Body of pancreas (tissue), 4 donors: ENCODE data around the gene PPP2R5C. TPM values are rescaled to one million over a fixed set of nuclear protein-coding genes. Genes with fewer than 3 reads are reported as not detected.

ENCODE experiments used
- ATAC-seq: fragments of 150-250 bp; one replicate; pipeline ENCODE4 v1.9.1; 2016
- DNase-seq, 4 donors: peaks; one replicate each; pipeline ENCODE4 v3.0.0-alpha.2; 2019
- H3K27ac ChIP-seq, 4 donors: fragments of 200-600 bp; sonication (generic); 1 replicate in 3 of 4; 2 replicates in 1 of 4; pipeline versions ENCODE4 v1.5.1 to v1.6.1; 2016 to 2019; ENCODE audit warnings: mild to moderate bottlenecking in 1 of 4, mixed read lengths in 1 of 4, moderate library complexity in 1 of 4
- H3K27me3 ChIP-seq, 2 donors: fragments of 200-600 bp; sonication (generic); one replicate each; pipeline ENCODE4 v1.6.0; 2016; ENCODE audit warnings: mild to moderate bottlenecking in 1 of 2
- H3K36me3 ChIP-seq, 2 donors: fragments of 200-600 bp; sonication (generic); replicated peaks in 1 of 2; 2 replicates each; pipeline ENCODE4 v1.5.1; 2016; ENCODE audit warnings: low read depth in 2 of 2; ENCODE audit not compliant: insufficient read depth in 1 of 2
- H3K4me1 ChIP-seq: fragments of 200-600 bp; sonication (generic); one replicate; pipeline ENCODE4 v1.6.0; 2016
- H3K4me3 ChIP-seq, 2 donors: fragments of 200-600 bp; sonication (generic); 1 replicate in 1 of 2; 2 replicates in 1 of 2; pipeline ENCODE4 v1.5.1; 2016 to 2019
- H3K9me3 ChIP-seq, 3 donors: fragments of 200-600 bp; sonication (generic); 1 replicate in 2 of 3; 2 replicates in 1 of 3; pipeline ENCODE4 v1.5.1; 2016
- POLR2A ChIP-seq, 3 donors: fragments of 450-650 bp; IDR thresholded peaks; one replicate each; pipeline ENCODE4 v1.6.1; 2016; ENCODE audit warnings: antibody characterized with exemption in 3 of 3, mild to moderate bottlenecking in 2 of 3
- WGBS, 2 donors: methylation state at CpG; one replicate each; pipeline ENCODE4 v1.1.5; 2017; 5-methylcytosine and 5-hydroxymethylcytosine counted together
- intact Hi-C: fragments of 100-400 bp; cut with DNase I; formaldehyde crosslinking; loops from one replicate; pipeline ENCODE4 v1.15.1; 2023
- total RNA-seq, 2 donors: library from RNA; depleted of rRNA; stranded (reverse); fragments of >200 nt; gene quantifications; one replicate each; pipeline ENCODE4 v1.1.0, GENCODE V29; 2016
- TF ChIP-seq, protein P1 (sequence below), 7 experiments: fragments of 450-650 bp in 4 of 7; fragments of 200-600 bp in 3 of 7; sonication (generic) in 3 of 7; IDR thresholded peaks; one replicate each; pipeline ENCODE4 v1.5.1; 2016 to 2019; ENCODE audit warnings: antibody characterized with exemption in 7 of 7

The PPP2R5C gene
- total RNA-seq, 2 donors from 2014 or later = 59.0 to 77.6 TPM

DNA sequence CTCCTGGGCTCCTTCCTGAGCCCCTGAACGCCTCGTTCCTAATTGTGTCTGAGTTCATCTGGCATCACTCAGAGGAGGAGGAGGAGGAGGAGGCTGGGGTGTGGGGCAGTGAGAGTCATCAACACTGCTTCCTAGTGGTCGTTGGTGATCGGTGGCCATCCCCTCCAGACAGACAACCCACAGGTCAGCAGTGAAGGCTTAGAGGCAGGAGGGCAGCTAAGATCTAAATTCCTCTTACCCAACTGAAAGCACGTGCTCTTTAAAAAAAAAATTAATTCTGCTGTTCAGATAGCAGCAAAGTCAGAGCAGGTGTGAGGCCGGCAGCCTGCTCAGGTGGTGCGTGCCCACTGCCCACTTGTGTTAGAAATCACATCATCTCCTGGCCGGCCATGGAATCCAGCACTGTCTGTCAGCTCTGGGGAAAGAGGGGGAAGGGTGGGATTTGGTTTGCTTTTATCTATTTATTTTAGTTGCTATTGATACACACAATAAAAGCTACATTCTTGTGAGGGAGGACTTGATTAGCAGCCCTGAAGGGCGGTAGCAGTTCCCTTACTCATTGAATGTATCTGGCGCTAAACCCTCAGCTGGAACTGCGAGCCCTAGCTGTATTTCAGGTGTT lies 46.6 kb downstream of the PPP2R5C start:
- intact Hi-C loops = no loop called here
- peak; percentile 36 for ATAC-seq

GRCh38 chr14:101808894-101809670 lies 47.6 kb downstream of the PPP2R5C start:
- TF ChIP-seq, protein P1, sequence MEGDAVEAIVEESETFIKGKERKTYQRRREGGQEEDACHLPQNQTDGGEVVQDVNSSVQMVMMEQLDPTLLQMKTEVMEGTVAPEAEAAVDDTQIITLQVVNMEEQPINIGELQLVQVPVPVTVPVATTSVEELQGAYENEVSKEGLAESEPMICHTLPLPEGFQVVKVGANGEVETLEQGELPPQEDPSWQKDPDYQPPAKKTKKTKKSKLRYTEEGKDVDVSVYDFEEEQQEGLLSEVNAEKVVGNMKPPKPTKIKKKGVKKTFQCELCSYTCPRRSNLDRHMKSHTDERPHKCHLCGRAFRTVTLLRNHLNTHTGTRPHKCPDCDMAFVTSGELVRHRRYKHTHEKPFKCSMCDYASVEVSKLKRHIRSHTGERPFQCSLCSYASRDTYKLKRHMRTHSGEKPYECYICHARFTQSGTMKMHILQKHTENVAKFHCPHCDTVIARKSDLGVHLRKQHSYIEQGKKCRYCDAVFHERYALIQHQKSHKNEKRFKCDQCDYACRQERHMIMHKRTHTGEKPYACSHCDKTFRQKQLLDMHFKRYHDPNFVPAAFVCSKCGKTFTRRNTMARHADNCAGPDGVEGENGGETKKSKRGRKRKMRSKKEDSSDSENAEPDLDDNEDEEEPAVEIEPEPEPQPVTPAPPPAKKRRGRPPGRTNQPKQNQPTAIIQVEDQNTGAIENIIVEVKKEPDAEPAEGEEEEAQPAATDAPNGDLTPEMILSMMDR (IDR thresholded peaks at IDR 0.05) = no peak
- no peak for TF ChIP-seq POLR2A (IDR thresholded peaks at IDR 0.05)
- peak overlapping the region; percentile 98 to 99 (median 99) for H3K27ac ChIP-seq
- H3K4me1 ChIP-seq = peaks cover 46% of the 10 kb centered on the region
- H3K9me3 ChIP-seq = no peaks in the 10 kb centered on the region
- WGBS, 2 donors = 9 to 10% methylated on average over 6 of the region's 6 CpGs
- no peaks in the 10 kb centered on the region for H3K36me3 ChIP-seq
- intact Hi-C loops = no loop called here
- no peaks in the 10 kb centered on the region for H3K27me3 ChIP-seq
- ATAC-seq (peak; percentile 33), DNase-seq (no peak)
- H3K4me3 ChIP-seq = no peak overlapping the region

More for the DNA sequence above, 46.6 kb downstream of the PPP2R5C start:
- Histone ChIP-seq H3K27ac (peak overlapping the region; percentile 69 to 99 (median 98)), H3K9me3 (no peaks in the 10 kb centered on the region), H3K4me3 (no peak overlapping the region), H3K27me3 (no peaks in the 10 kb centered on the region), H3K4me1 (peaks cover 36% of the 10 kb centered on the region), H3K36me3 (no peaks in the 10 kb centered on the region)
- WGBS, 2 donors = 8 to 10% methylated on average over 11 of the region's 11 CpGs
- TF ChIP-seq, protein P1 (IDR thresholded peaks at IDR 0.05) = peak in 1 of 7 experiments; percentile 4
- peak in 2 of 3 donors; percentile 48 to 57 for TF ChIP-seq POLR2A (IDR thresholded peaks at IDR 0.05)
- peak; percentile 53 to 76 (median 65) for DNase-seq

DNA sequence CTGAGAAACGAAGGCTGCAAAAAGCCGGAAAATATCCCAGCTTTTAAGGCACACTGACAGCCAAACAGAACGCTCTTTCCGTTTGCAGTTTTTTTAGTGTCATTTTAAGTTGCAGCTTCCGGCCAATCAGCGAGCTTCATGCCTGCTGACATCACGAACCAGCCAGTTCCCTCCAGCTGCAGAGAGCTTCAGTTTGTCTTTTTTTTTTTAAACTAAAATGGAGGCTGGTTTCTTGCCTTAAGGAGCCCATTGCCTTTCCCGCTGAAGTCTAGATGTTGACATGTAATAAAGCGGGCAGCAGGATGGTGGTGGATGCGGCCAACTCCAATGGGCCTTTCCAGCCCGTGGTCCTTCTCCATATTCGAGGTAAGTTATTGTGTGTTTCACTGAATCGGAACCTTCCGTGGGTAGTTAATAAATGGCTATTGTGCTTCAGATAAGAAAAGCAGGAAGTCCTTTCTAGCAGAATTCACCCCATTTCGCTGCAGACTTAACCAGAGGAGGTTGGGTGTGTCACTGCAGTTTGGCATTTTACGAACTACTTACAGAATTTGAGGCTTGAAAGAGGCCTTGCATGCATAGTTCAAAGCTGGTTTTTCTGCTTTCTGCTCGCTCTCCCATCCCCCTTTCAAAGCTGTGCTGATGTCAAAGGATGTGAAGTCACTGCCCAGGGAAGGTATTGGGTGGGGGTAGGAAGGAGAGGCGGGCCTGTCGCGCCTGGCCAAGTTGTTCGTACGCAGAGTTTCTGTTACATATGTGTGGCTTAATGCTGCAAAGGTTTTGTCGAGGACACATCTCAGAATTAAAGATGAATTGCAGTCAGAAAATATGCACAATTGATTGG lies 48.4 kb downstream of the PPP2R5C start:
- intact Hi-C loops = no loop called here
- Histone ChIP-seq H3K27me3 (no peaks in the 10 kb centered on the region), H3K4me3 (peak overlapping the region; percentile 4 to 14), H3K9me3 (no peaks in the 10 kb centered on the region), H3K27ac (peak overlapping the region; percentile 98 to 99 (median 99)), H3K4me1 (peaks cover 54% of the 10 kb centered on the region), H3K36me3 (no peaks in the 10 kb centered on the region)
- WGBS, 2 donors = 0% methylated on average over 23 of the region's 23 CpGs
- TF ChIP-seq POLR2A (IDR thresholded peaks at IDR 0.05) = peak; percentile 54 to 90 (median 87)
- TF ChIP-seq, protein P1 (IDR thresholded peaks at IDR 0.05) = no peak
- ATAC-seq (peak; percentile 87), DNase-seq (peak; percentile 86 to 95 (median 92))

DNA sequence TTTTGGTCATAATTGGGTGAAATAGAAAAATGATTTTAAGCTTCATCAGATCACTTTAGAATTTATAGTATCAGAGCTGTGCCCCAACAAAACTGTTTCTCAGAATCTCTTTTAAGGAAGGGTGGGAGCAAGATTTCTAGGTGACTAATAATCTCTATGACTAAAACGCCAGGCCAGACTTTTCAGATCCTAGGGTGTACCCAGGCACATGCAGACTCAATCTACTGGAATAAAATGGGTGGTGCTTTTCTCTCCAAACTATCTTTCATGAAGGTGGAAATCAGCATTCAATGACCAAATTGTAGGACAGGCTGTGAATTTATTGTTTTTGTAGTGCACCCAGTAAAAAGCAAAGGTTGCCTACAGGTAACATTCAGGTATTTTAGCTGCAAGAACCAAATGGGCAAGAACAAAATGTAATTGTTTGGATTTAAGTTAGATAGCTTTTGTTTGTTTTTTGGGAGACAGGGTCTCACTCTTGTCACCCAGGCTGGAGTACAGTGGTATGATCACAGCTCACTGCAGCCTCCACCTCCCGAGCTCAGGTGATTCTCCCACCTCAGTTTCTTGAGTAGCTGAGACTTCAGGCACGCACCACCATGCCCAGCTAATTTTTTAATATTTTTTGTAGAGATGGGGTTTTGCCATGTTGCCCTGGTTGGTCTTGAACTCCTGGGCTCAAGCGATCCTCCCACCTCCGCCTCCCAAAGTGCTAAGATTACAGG lies 49.5 kb downstream of the PPP2R5C start:
- intact Hi-C loops = no loop called here
- no peaks in the 10 kb centered on the region for H3K27me3 ChIP-seq
- peak overlapping the region; percentile 13 to 17 for H3K4me3 ChIP-seq
- ATAC-seq (no peak), DNase-seq (no peak)
- 50 to 51% methylated on average over 5 of the region's 5 CpGs for WGBS, 2 donors
- peaks cover 60% of the 10 kb centered on the region for H3K4me1 ChIP-seq
- no peaks in the 10 kb centered on the region for H3K9me3 ChIP-seq
- TF ChIP-seq, protein P1 (IDR thresholded peaks at IDR 0.05) = no peak
- no peak for TF ChIP-seq POLR2A (IDR thresholded peaks at IDR 0.05)
- H3K27ac ChIP-seq = peak overlapping the region; percentile 3 to 99 (median 98)
- no peaks in the 10 kb centered on the region for H3K36me3 ChIP-seq
